ENCODE data around the gene RRP8. TPM values are rescaled to one million over a fixed set of nuclear protein-coding genes. Genes with fewer than 3 reads are reported as not detected.
A peak's percentile ranks its signal among the peaks of the same experiment; 100 is the strongest.

The RRP8 gene
- total RNA-seq, 1 donor from 2014 or later = 29.4 TPM

GRCh38 chr11:6619004-6619745 lies 15.8 kb upstream of the RRP8 start, which contains the start of gene TPP1:
TPP1 (minus strand) TSS chr11:6619422; CDS start chr11:6619400, 22 bp downstream.
- peak; percentile 87 for DNase-seq (ENCODE audit: low spot score)
- H3K4me3 Mint-ChIP-seq (ENCODE audit: low read depth) = no peak within 1 kb of the TSS
- H3K36me3 Mint-ChIP-seq (ENCODE audit: low read depth) = peaks cover 18% of the 10 kb centered on the region
- H3K27me3 Mint-ChIP-seq (ENCODE audit: low read depth) = no peaks in the 10 kb centered on the region
- peaks cover 6% of the 10 kb centered on the region for H3K4me1 Mint-ChIP-seq (ENCODE audit: low read depth)
- no peaks in the 10 kb centered on the region for H3K9me3 Mint-ChIP-seq
- H3K27ac Mint-ChIP-seq = no peak within 1 kb of the TSS
- intact Hi-C loops (cut with micrococcal nuclease) = loop anchor here (1.0 to 10.0 kb wide), 4 partner anchors 14 to 384 kb away; partner anchors contain the start of genes APBB1, CNGA4, FHIP1B and MRPL17

- DNase-seq (ENCODE audit: low spot score) = peak; percentile 50
- Mint-ChIP-seq H3K27me3 (ENCODE audit: low read depth) (no peaks in the 10 kb centered on the region), H3K4me3 (ENCODE audit: low read depth) (no peak overlapping the region), H3K4me1 (ENCODE audit: low read depth) (peaks cover 6% of the 10 kb centered on the region), H3K9me3 (no peaks in the 10 kb centered on the region), H3K27ac (no peak overlapping the region), H3K36me3 (ENCODE audit: low read depth) (peaks cover 18% of the 10 kb centered on the region)
- intact Hi-C loops (cut with micrococcal nuclease) = loop anchor here (1.0 to 10.0 kb wide), 4 partner anchors 14 to 384 kb away; partner anchors contain the start of genes APBB1, CNGA4, FHIP1B and MRPL17
These were observed 14.9 kb upstream of the RRP8 start for GRCh38 chr11:6618117-6619003.

GRCh38 chr11:6617315-6617781 lies 13.9 kb upstream of the RRP8 start:
- no peaks in the 10 kb centered on the region for H3K27me3 Mint-ChIP-seq (ENCODE audit: low read depth)
- H3K36me3 Mint-ChIP-seq (ENCODE audit: low read depth) = peaks cover 18% of the 10 kb centered on the region

GRCh38 chr11:6616596-6617250 lies 13.3 kb upstream of the RRP8 start:
- intact Hi-C loops (cut with micrococcal nuclease) = loop anchor here (10.0 kb wide), 2 partner anchors 202 to 382 kb away; partner anchors contain the start of genes APBB1, CNGA4 and FHIP1B
- Mint-ChIP-seq H3K27ac (no peak overlapping the region), H3K9me3 (no peaks in the 10 kb centered on the region), H3K4me3 (ENCODE audit: low read depth) (no peak overlapping the region), H3K4me1 (ENCODE audit: low read depth) (peaks cover 6% of the 10 kb centered on the region), H3K27me3 (ENCODE audit: low read depth) (no peaks in the 10 kb centered on the region), H3K36me3 (ENCODE audit: low read depth) (peaks cover 18% of the 10 kb centered on the region)
- DNase-seq (ENCODE audit: low spot score) = no peak

More at GRCh38 chr11:6617315-6617781, 13.9 kb upstream of the RRP8 start:
- Mint-ChIP-seq H3K4me3 (ENCODE audit: low read depth) (peak overlapping the region; percentile 28), H3K4me1 (ENCODE audit: low read depth) (peaks cover 6% of the 10 kb centered on the region), H3K27ac (peak overlapping the region; percentile 17), H3K9me3 (no peaks in the 10 kb centered on the region)
- intact Hi-C loops (cut with micrococcal nuclease) = loop anchor here (10.0 kb wide), 2 partner anchors 203 to 383 kb away; partner anchors contain the start of genes APBB1, CNGA4 and FHIP1B
- no peak for DNase-seq (ENCODE audit: low spot score)

- Mint-ChIP-seq H3K36me3 (ENCODE audit: low read depth) (peaks cover 23% of the 10 kb centered on the region), H3K27me3 (ENCODE audit: low read depth) (no peaks in the 10 kb centered on the region), H3K9me3 (no peaks in the 10 kb centered on the region), H3K4me3 (ENCODE audit: low read depth) (no peak overlapping the region), H3K27ac (no peak overlapping the region), H3K4me1 (ENCODE audit: low read depth) (peaks cover 9% of the 10 kb centered on the region)
- intact Hi-C loops (cut with micrococcal nuclease) = loop anchor here (10.0 kb wide), 2 partner anchors 201 to 381 kb away; partner anchors contain the start of genes APBB1, CNGA4 and FHIP1B
- no peak for DNase-seq (ENCODE audit: low spot score)
These were observed 12.6 kb upstream of the RRP8 start for GRCh38 chr11:6615882-6616585.

- Mint-ChIP-seq H3K27me3 (ENCODE audit: low read depth) (no peaks in the 10 kb centered on the region), H3K36me3 (ENCODE audit: low read depth) (peaks cover 33% of the 10 kb centered on the region), H3K4me1 (ENCODE audit: low read depth) (peaks cover 14% of the 10 kb centered on the region), H3K4me3 (ENCODE audit: low read depth) (no peak overlapping the region), H3K27ac (no peak overlapping the region), H3K9me3 (no peaks in the 10 kb centered on the region)
- DNase-seq (ENCODE audit: low spot score) = no peak
- intact Hi-C loops (cut with micrococcal nuclease) = loop anchor here (10.0 kb wide), 2 partner anchors 200 to 380 kb away; partner anchors contain the start of genes APBB1, CNGA4 and FHIP1B
These were observed 11.6 kb upstream of the RRP8 start for GRCh38 chr11:6615046-6615445.

- Mint-ChIP-seq H3K36me3 (ENCODE audit: low read depth) (peaks cover 39% of the 10 kb centered on the region), H3K4me3 (ENCODE audit: low read depth) (no peak overlapping the region), H3K27me3 (ENCODE audit: low read depth) (no peaks in the 10 kb centered on the region), H3K27ac (no peak overlapping the region), H3K9me3 (no peaks in the 10 kb centered on the region), H3K4me1 (ENCODE audit: low read depth) (peaks cover 18% of the 10 kb centered on the region)
- DNase-seq (ENCODE audit: low spot score) = no peak
- intact Hi-C loops (cut with micrococcal nuclease) = loop anchor here (10.0 kb wide), 2 partner anchors 200 to 380 kb away; partner anchors contain the start of genes APBB1, CNGA4 and FHIP1B
These were observed 11.0 kb upstream of the RRP8 start for GRCh38 chr11:6614446-6614845.

GRCh38 chr11:6613496-6613895 lies 10.1 kb upstream of the RRP8 start:
- intact Hi-C loops (cut with micrococcal nuclease) = loop anchor here (2.0 to 10.0 kb wide), 3 partner anchors 199 to 379 kb away; partner anchors contain the start of genes APBB1, CNGA4, FHIP1B and SMPD1
- H3K9me3 Mint-ChIP-seq = no peaks in the 10 kb centered on the region
- H3K4me3 Mint-ChIP-seq (ENCODE audit: low read depth) = no peak overlapping the region
- H3K4me1 Mint-ChIP-seq (ENCODE audit: low read depth) = peaks cover 24% of the 10 kb centered on the region
- H3K36me3 Mint-ChIP-seq (ENCODE audit: low read depth) = peaks cover 48% of the 10 kb centered on the region
- H3K27ac Mint-ChIP-seq = no peak overlapping the region
- H3K27me3 Mint-ChIP-seq (ENCODE audit: low read depth) = no peaks in the 10 kb centered on the region
- DNase-seq (ENCODE audit: low spot score) = no peak

- H3K36me3 Mint-ChIP-seq (ENCODE audit: low read depth) = peaks cover 59% of the 10 kb centered on the region
- intact Hi-C loops (cut with micrococcal nuclease) = loop anchor here (1.0 to 10.0 kb wide), 5 partner anchors 9 to 378 kb away; partner anchors contain the start of genes APBB1, CNGA4, FHIP1B and ILK
- DNase-seq (ENCODE audit: low spot score) = peak; percentile 95
- peak within 1 kb of the TSS; percentile 95 for H3K4me3 Mint-ChIP-seq (ENCODE audit: low read depth)
- H3K4me1 Mint-ChIP-seq (ENCODE audit: low read depth) = peaks cover 30% of the 10 kb centered on the region
- peak within 1 kb of the TSS; percentile 83 for H3K27ac Mint-ChIP-seq
- H3K9me3 Mint-ChIP-seq = no peaks in the 10 kb centered on the region
- H3K27me3 Mint-ChIP-seq (ENCODE audit: low read depth) = no peaks in the 10 kb centered on the region
These were observed 9.0 kb upstream of the RRP8 start, which contains the start of gene TAF10 for GRCh38 chr11:6612213-6613041. TAF10 (minus strand) TSS chr11:6612216; CDS start chr11:6612189, 27 bp downstream.

GRCh38 chr11:6611963-6612212 lies 8.5 kb upstream of the RRP8 start:
- Mint-ChIP-seq H3K4me3 (ENCODE audit: low read depth) (peak overlapping the region; percentile 95), H3K27ac (no peak overlapping the region), H3K9me3 (no peaks in the 10 kb centered on the region), H3K4me1 (ENCODE audit: low read depth) (peaks cover 33% of the 10 kb centered on the region), H3K36me3 (ENCODE audit: low read depth) (peaks cover 61% of the 10 kb centered on the region), H3K27me3 (ENCODE audit: low read depth) (no peaks in the 10 kb centered on the region)
- intact Hi-C loops (cut with micrococcal nuclease) = loop anchor here (1.0 to 10.0 kb wide), 5 partner anchors 9 to 377 kb away; partner anchors contain the start of genes APBB1, CNGA4, FHIP1B and ILK
- DNase-seq (ENCODE audit: low spot score) = no peak
